K562 (cell line): ENCODE results near the gene LSM4. TPM values are rescaled to one million over a fixed set of nuclear protein-coding genes. Genes with fewer than 3 reads are reported as not detected.
A peak's percentile ranks its signal among the peaks of the same experiment; 100 is the strongest.

Experiments
- ASH1L ChIP-seq: fragments of 450-650 bp; IDR thresholded peaks from 2 replicates; pipeline ENCODE4 v1.6.1; 2018; ENCODE audit warnings: borderline replicate concordance, mild to moderate bottlenecking, low read depth; ENCODE audit not compliant: partially characterized antibody
- DPF2 ChIP-seq: fragments of 450-650 bp; IDR thresholded peaks from 2 replicates; pipeline ENCODE4 v1.6.1; 2016
- NFIC ChIP-seq: fragments of 450-650 bp; IDR thresholded peaks from 2 replicates; pipeline ENCODE4 v1.6.1; 2017; ENCODE audit warnings: mild to moderate bottlenecking, inconsistent platforms
- NFYB ChIP-seq: IDR thresholded peaks from 2 replicates; pipeline ENCODE4 v1.6.1; 2011; ENCODE audit warnings: mild to moderate bottlenecking, moderate library complexity; ENCODE audit not compliant: insufficient read length; ENCODE audit errors: extremely low read depth
- SRSF3 ChIP-seq: fragments of 200-400 bp; formaldehyde crosslinking; IDR thresholded peaks from 2 replicates; pipeline ENCODE4 v1.6.1; 2016; ENCODE audit warnings: mild to moderate bottlenecking, low read length, moderate library complexity; ENCODE audit not compliant: insufficient read depth
- STAT5A ChIP-seq: IDR thresholded peaks from 2 replicates; pipeline ENCODE4 v1.6.1; 2012; ENCODE audit warnings: low read length, inconsistent platforms, borderline replicate concordance
- ZNF121 ChIP-seq: sonication (generic); formaldehyde crosslinking; conservative IDR thresholded peaks from 2 replicates; pipeline ENCODE4 v1.8.0; 2022; ENCODE audit warnings: missing genetic modification reagents
- ZNF583 ChIP-seq: fragments of 250-450 bp; sonication (Bioruptor Pico); IDR thresholded peaks from 2 replicates; pipeline ENCODE4 v1.4.0; 2020
- polyA plus RNA-seq, 8 experiments: library from polyadenylated mRNA; depleted of rRNA in 4 of 8; stranded (reverse) in 5 of 8; unstranded in 3 of 8; fragments of >200 nt; fragmentation: Nextera tagmentation in 2 of 8; fragmentation: Illumina TruSeq in 1 of 8; extraction: Ambion mirVana in 2 of 8; extraction: Trizol in 1 of 8; gene quantifications; 2 replicates each; pipeline versions ENCODE4 v1.2.1 to v1.2.3, GENCODE V29; 2011 to 2014; ENCODE audit warnings: inconsistent platforms in 1 of 8, missing spikeins in 1 of 8
- total RNA-seq, 7 experiments: library from RNA; depleted of rRNA in 6 of 7; stranded (reverse); fragments of >200 nt in 6 of 7; fragmentation: Illumina TruSeq in 2 of 7; extraction: Trizol in 2 of 7; gene quantifications; 2 replicates each; pipeline versions ENCODE4 v1.2.1 to v1.2.3, GENCODE V29; 2011 to 2021; ENCODE audit warnings: low replicate concordance in 1 of 7
- TF ChIP-seq, protein P1 (sequence below), 3 experiments: fragments of 200-800 bp in 1 of 3; fragments of 250-450 bp in 1 of 3; fragments of 450-650 bp in 1 of 3; sonication (Bioruptor Pico) in 1 of 3; sonication (Bioruptor generic) in 1 of 3; formaldehyde crosslinking in 1 of 3; IDR thresholded peaks; 2 replicates each; pipeline versions ENCODE4 v1.6.1 to v1.8.0; 2016 to 2022; ENCODE audit warnings: mild to moderate bottlenecking in 2 of 3, missing genetic modification characterization in 2 of 3, missing compliant biosample characterization in 1 of 3, moderate library complexity in 1 of 3
- TF ChIP-seq, protein P2 (sequence below): IDR thresholded peaks from 3 replicates; pipeline ENCODE4 v1.6.1; 2011; ENCODE audit warnings: borderline replicate concordance, mild to moderate bottlenecking, moderate library complexity; ENCODE audit not compliant: insufficient read length; ENCODE audit errors: extremely low read depth
- TF ChIP-seq, protein P3 (sequence below), 2 experiments: IDR thresholded peaks in 1 of 2; conservative IDR thresholded peaks in 1 of 2; 2 replicates each; pipeline ENCODE4 v1.6.1; 2016; ENCODE audit warnings: low read depth in 2 of 2, mild to moderate bottlenecking in 1 of 2, missing compliant biosample characterization in 1 of 2, missing genetic modification characterization in 1 of 2, moderate library complexity in 1 of 2
- TF ChIP-seq, protein P4 (sequence below): fragments of 250-450 bp; sonication (Bioruptor Pico); IDR thresholded peaks from 2 replicates; pipeline ENCODE4 v1.9.0; 2021; ENCODE audit warnings: mild to moderate bottlenecking, inconsistent platforms

LSM4 gene
- total and polyA plus RNA-seq, 9 of the 15 experiments (the other 6 are each of a cell fraction or from before 2014, with no cell fraction given) = 11.9 to 763 (median 202) TPM

DNA sequence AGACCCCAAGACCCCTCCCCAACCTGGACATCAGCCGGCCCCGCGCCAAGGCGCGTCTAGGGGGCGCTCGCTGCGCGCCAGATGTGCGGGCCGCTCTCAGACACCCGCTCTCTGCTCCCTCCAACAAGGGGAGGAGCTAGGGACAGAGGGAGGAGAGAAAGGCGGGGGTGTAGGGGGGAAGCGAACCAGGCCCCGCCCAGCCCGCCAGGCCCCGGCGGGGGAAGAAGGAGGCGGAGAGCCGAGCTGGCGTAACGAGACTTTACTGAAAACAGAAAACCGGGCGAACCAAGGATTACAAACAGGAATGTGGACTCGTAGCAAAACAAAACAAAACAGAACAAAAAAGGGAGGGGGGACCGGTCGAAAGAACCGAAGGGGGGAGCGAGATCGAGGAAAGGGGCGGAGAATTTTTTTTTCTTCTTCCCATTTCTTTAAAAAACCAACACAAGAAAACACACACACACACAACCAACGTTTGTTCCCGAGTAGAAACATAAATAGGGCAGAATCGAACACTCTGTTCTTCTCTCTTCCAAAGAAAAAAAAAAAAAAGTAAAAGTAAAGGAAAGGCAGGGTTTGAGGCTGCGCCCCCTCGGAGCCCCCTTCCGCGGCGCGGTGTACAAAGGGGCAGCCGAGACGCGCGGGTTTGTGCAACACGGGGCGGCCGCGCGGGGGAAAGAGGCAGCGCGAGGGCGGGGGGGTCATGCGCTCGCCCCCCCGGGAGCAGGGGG, 43.2 kb downstream of the LSM4 start (continued):
- TF ChIP-seq SRSF3 = no peak
- TF ChIP-seq, protein P1, sequence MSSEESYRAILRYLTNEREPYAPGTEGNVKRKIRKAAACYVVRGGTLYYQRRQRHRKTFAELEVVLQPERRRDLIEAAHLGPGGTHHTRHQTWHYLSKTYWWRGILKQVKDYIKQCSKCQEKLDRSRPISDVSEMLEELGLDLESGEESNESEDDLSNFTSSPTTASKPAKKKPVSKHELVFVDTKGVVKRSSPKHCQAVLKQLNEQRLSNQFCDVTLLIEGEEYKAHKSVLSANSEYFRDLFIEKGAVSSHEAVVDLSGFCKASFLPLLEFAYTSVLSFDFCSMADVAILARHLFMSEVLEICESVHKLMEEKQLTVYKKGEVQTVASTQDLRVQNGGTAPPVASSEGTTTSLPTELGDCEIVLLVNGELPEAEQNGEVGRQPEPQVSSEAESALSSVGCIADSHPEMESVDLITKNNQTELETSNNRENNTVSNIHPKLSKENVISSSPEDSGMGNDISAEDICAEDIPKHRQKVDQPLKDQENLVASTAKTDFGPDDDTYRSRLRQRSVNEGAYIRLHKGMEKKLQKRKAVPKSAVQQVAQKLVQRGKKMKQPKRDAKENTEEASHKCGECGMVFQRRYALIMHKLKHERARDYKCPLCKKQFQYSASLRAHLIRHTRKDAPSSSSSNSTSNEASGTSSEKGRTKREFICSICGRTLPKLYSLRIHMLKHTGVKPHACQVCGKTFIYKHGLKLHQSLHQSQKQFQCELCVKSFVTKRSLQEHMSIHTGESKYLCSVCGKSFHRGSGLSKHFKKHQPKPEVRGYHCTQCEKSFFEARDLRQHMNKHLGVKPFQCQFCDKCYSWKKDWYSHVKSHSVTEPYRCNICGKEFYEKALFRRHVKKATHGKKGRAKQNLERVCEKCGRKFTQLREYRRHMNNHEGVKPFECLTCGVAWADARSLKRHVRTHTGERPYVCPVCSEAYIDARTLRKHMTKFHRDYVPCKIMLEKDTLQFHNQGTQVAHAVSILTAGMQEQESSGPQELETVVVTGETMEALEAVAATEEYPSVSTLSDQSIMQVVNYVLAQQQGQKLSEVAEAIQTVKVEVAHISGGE (CRISPR knock-in tag; IDR thresholded peaks at IDR 0.05) = peak in 1 of 3 experiments; percentile 53; a peak in 1 of 6 replicates
- TF ChIP-seq, protein P2, sequence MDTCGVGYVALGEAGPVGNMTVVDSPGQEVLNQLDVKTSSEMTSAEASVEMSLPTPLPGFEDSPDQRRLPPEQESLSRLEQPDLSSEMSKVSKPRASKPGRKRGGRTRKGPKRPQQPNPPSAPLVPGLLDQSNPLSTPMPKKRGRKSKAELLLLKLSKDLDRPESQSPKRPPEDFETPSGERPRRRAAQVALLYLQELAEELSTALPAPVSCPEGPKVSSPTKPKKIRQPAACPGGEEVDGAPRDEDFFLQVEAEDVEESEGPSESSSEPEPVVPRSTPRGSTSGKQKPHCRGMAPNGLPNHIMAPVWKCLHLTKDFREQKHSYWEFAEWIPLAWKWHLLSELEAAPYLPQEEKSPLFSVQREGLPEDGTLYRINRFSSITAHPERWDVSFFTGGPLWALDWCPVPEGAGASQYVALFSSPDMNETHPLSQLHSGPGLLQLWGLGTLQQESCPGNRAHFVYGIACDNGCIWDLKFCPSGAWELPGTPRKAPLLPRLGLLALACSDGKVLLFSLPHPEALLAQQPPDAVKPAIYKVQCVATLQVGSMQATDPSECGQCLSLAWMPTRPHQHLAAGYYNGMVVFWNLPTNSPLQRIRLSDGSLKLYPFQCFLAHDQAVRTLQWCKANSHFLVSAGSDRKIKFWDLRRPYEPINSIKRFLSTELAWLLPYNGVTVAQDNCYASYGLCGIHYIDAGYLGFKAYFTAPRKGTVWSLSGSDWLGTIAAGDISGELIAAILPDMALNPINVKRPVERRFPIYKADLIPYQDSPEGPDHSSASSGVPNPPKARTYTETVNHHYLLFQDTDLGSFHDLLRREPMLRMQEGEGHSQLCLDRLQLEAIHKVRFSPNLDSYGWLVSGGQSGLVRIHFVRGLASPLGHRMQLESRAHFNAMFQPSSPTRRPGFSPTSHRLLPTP = no peak
- TF ChIP-seq STAT5A = no peak
- TF ChIP-seq ZNF583 = no peak
- peak; percentile 31 for TF ChIP-seq ASH1L
- TF ChIP-seq, protein P3, sequence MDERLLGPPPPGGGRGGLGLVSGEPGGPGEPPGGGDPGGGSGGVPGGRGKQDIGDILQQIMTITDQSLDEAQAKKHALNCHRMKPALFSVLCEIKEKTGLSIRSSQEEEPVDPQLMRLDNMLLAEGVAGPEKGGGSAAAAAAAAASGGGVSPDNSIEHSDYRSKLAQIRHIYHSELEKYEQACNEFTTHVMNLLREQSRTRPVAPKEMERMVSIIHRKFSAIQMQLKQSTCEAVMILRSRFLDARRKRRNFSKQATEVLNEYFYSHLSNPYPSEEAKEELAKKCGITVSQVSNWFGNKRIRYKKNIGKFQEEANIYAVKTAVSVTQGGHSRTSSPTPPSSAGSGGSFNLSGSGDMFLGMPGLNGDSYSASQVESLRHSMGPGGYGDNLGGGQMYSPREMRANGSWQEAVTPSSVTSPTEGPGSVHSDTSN (CRISPR knock-in tag; IDR thresholded peaks at IDR 0.05; ENCODE audit: low read depth) = no peak
- TF ChIP-seq, protein P3 (tag; conservative IDR thresholded peaks at IDR 0.05; ENCODE audit: low read depth) = no peak
- peak; percentile 27 for TF ChIP-seq NFIC
- TF ChIP-seq, protein P4, sequence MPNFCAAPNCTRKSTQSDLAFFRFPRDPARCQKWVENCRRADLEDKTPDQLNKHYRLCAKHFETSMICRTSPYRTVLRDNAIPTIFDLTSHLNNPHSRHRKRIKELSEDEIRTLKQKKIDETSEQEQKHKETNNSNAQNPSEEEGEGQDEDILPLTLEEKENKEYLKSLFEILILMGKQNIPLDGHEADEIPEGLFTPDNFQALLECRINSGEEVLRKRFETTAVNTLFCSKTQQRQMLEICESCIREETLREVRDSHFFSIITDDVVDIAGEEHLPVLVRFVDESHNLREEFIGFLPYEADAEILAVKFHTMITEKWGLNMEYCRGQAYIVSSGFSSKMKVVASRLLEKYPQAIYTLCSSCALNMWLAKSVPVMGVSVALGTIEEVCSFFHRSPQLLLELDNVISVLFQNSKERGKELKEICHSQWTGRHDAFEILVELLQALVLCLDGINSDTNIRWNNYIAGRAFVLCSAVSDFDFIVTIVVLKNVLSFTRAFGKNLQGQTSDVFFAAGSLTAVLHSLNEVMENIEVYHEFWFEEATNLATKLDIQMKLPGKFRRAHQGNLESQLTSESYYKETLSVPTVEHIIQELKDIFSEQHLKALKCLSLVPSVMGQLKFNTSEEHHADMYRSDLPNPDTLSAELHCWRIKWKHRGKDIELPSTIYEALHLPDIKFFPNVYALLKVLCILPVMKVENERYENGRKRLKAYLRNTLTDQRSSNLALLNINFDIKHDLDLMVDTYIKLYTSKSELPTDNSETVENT (CRISPR knock-in tag) = peak; percentile 13; the same call in 1 of the 2 replicates
- peak; percentile 73 for TF ChIP-seq DPF2
- TF ChIP-seq NFYB = no peak
- 0 out of 2 replicates have a peak, but pooled peaks have one; percentile 12 for TF ChIP-seq ZNF121 (CRISPR knock-in tag)
